Activated naive CD8-positive, alpha-beta T cell treated with anti-CD3 and anti-CD28 coated beads for 36 hours (primary cell): ENCODE results near the gene BTN2A1. TPM values are rescaled to one million over a fixed set of nuclear protein-coding genes. Genes with fewer than 3 reads are reported as not detected.

Source experiments
- DNase-seq: peaks from one replicate; pipeline ENCODE4 v3.0.0; 2021
- H3K27ac Mint-ChIP-seq: one replicate; pipeline ENCODE4 v1.8.0; 2022; ENCODE audit warnings: mild to moderate bottlenecking, moderate library complexity, mixed read lengths
- H3K27me3 Mint-ChIP-seq: one replicate; pipeline ENCODE4 v1.8.0; 2022; ENCODE audit warnings: mild to moderate bottlenecking, mixed read lengths
- H3K36me3 Mint-ChIP-seq: one replicate; pipeline ENCODE4 v1.8.0; 2021; ENCODE audit warnings: mild to moderate bottlenecking, mixed read lengths
- H3K4me1 Mint-ChIP-seq: one replicate; pipeline ENCODE4 v1.8.0; 2021; ENCODE audit warnings: mixed read lengths
- H3K4me3 Mint-ChIP-seq: one replicate; pipeline ENCODE4 v1.8.0; 2022; ENCODE audit warnings: mild to moderate bottlenecking, moderate library complexity, mixed read lengths
- H3K9me3 Mint-ChIP-seq: one replicate; pipeline ENCODE4 v1.8.0; 2022; ENCODE audit warnings: mixed read lengths
- total RNA-seq, 2 experiments: library from RNA; stranded (reverse); gene quantifications; one replicate each; pipeline ENCODE4 v1.2.3, GENCODE V29; 2021

The BTN2A1 gene
- total RNA-seq, 2 experiments from 2014 or later = 19.0 to 21.3 TPM

- DNase-seq = no peak
- H3K27me3 Mint-ChIP-seq = no peaks in the 10 kb centered on the region
- H3K36me3 Mint-ChIP-seq = peaks cover 55% of the 10 kb centered on the region
These were observed 15.0 kb downstream of the BTN2A1 start for GRCh38 chr6:26472549-26473290.

GRCh38 chr6:26473429-26473757, 15.6 kb downstream of the BTN2A1 start:
- H3K36me3 Mint-ChIP-seq = peaks cover 50% of the 10 kb centered on the region

More at GRCh38 chr6:26472549-26473290, 15.0 kb downstream of the BTN2A1 start:
- H3K4me1 Mint-ChIP-seq = peaks cover 33% of the 10 kb centered on the region
- H3K4me3 Mint-ChIP-seq = peak overlapping the region; percentile 100
- H3K27ac Mint-ChIP-seq = peak overlapping the region; percentile 100
- peaks cover 14% of the 10 kb centered on the region for H3K9me3 Mint-ChIP-seq

GRCh38 chr6:26473758-26474438, 16.1 kb downstream of the BTN2A1 start:
- Mint-ChIP-seq H3K4me3 (peak overlapping the region; percentile 100), H3K9me3 (peaks cover 14% of the 10 kb centered on the region), H3K36me3 (peaks cover 44% of the 10 kb centered on the region), H3K4me1 (peaks cover 35% of the 10 kb centered on the region), H3K27me3 (no peaks in the 10 kb centered on the region), H3K27ac (peak overlapping the region; percentile 100)
- DNase-seq = peak; percentile 76

More at GRCh38 chr6:26473429-26473757, 15.6 kb downstream of the BTN2A1 start:
- Mint-ChIP-seq H3K4me1 (peaks cover 35% of the 10 kb centered on the region), H3K27me3 (no peaks in the 10 kb centered on the region), H3K9me3 (peaks cover 14% of the 10 kb centered on the region), H3K4me3 (peak overlapping the region; percentile 100), H3K27ac (peak overlapping the region; percentile 100)
- DNase-seq = no peak

GRCh38 chr6:26474439-26474881, 16.7 kb downstream of the BTN2A1 start:
- Mint-ChIP-seq H3K9me3 (peaks cover 14% of the 10 kb centered on the region), H3K4me3 (peak overlapping the region; percentile 100)

GRCh38 chr6:26475823-26476729, 18.3 kb downstream of the BTN2A1 start:
- H3K36me3 Mint-ChIP-seq = peaks cover 39% of the 10 kb centered on the region
- H3K4me3 Mint-ChIP-seq = no peak overlapping the region
- H3K9me3 Mint-ChIP-seq = peaks cover 14% of the 10 kb centered on the region
- H3K27ac Mint-ChIP-seq = peak overlapping the region; percentile 38
- no peak for DNase-seq
- H3K27me3 Mint-ChIP-seq = no peaks in the 10 kb centered on the region
- H3K4me1 Mint-ChIP-seq = peaks cover 35% of the 10 kb centered on the region

More at GRCh38 chr6:26474439-26474881, 16.7 kb downstream of the BTN2A1 start:
- peak overlapping the region; percentile 100 for H3K27ac Mint-ChIP-seq
- H3K36me3 Mint-ChIP-seq = peaks cover 41% of the 10 kb centered on the region
- H3K27me3 Mint-ChIP-seq = no peaks in the 10 kb centered on the region
- peaks cover 35% of the 10 kb centered on the region for H3K4me1 Mint-ChIP-seq
- DNase-seq = no peak

DNA sequence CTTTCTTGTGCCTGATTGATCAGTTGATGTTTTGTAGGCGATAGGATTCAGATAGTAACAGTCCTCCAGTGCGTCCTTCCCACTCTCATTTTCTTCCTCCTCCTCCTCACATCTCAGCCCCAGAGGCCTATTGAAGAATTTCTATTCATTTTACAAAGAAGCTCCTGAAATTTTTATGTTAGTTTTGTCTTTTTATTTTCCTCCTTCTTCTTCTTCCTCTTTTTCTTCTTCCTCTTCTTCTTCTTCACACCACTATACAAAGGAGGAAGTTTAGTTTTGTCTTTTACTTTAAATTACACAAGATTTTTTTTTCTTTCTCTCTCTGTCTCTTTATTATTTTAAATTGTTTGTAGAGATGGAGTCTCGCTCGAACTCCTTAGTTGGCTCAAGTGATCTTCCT, 19.1 kb downstream of the BTN2A1 start:
- no peak for DNase-seq
- Mint-ChIP-seq H3K36me3 (peaks cover 32% of the 10 kb centered on the region), H3K27me3 (no peaks in the 10 kb centered on the region), H3K4me1 (peaks cover 35% of the 10 kb centered on the region), H3K4me3 (peak overlapping the region; percentile 4), H3K9me3 (peaks cover 8% of the 10 kb centered on the region), H3K27ac (peak overlapping the region; percentile 69)

DNA sequence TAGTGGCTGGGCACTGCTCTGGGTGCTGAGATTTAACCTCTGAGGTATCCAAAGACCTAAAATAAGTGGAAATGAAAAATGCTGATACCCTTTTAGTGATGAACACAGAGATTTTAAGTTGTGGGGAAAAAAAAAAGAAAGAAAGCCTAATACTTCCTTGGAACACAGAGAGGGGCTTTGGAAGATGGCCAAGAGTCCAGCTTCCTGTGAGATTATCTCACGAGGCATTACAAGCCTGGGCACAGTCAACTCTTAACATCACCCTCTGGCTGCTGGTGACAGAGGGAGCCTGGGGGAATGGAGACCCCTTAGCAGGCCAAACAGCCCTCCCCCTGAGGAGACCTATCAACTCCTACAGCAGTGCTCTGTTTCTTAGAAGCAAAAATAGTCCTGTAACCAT, 19.7 kb downstream of the BTN2A1 start:
- no peak overlapping the region for H3K4me3 Mint-ChIP-seq
- DNase-seq = no peak
- H3K9me3 Mint-ChIP-seq = peaks cover 5% of the 10 kb centered on the region
- H3K27me3 Mint-ChIP-seq = no peaks in the 10 kb centered on the region
- H3K27ac Mint-ChIP-seq = peak overlapping the region; percentile 69
- H3K4me1 Mint-ChIP-seq = peaks cover 34% of the 10 kb centered on the region
- H3K36me3 Mint-ChIP-seq = peaks cover 29% of the 10 kb centered on the region

GRCh38 chr6:26478100-26478984, 20.6 kb downstream of the BTN2A1 start:
- Mint-ChIP-seq H3K4me1 (peaks cover 25% of the 10 kb centered on the region), H3K27ac (no peak overlapping the region), H3K36me3 (peaks cover 23% of the 10 kb centered on the region), H3K4me3 (no peak overlapping the region), H3K9me3 (no peaks in the 10 kb centered on the region), H3K27me3 (no peaks in the 10 kb centered on the region)
- no peak for DNase-seq

- no peak overlapping the region for H3K4me3 Mint-ChIP-seq
- peaks cover 21% of the 10 kb centered on the region for H3K4me1 Mint-ChIP-seq
- peaks cover 22% of the 10 kb centered on the region for H3K36me3 Mint-ChIP-seq
- no peak overlapping the region for H3K27ac Mint-ChIP-seq
- H3K9me3 Mint-ChIP-seq = no peaks in the 10 kb centered on the region
- no peaks in the 10 kb centered on the region for H3K27me3 Mint-ChIP-seq
- no peak for DNase-seq
These were observed 21.2 kb downstream of the BTN2A1 start for GRCh38 chr6:26478985-26479278.

DNA sequence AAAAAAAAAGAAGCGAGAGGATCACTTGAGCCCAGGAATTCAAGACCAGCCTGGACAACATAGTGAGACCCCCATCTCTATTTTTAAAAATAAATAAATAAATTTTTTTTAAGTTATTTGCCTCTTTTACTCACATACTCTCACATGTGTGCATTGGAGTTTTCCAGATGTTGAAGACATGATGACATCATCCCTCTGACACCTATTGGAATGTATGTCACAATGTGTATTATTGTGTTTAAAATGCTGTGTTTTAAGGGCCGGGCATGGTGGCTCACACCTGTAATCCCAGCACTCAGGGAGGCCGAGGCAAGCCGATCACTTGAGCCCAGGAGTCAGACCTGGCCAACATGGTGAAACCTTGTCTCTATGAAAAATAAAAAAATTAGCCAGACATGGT, 24.6 kb downstream of the BTN2A1 start:
- no peaks in the 10 kb centered on the region for H3K27me3 Mint-ChIP-seq
- H3K9me3 Mint-ChIP-seq = peaks cover 3% of the 10 kb centered on the region

GRCh38 chr6:26483727-26484126, 26.0 kb downstream of the BTN2A1 start:
- peaks cover 9% of the 10 kb centered on the region for H3K9me3 Mint-ChIP-seq
- no peaks in the 10 kb centered on the region for H3K36me3 Mint-ChIP-seq
- H3K4me1 Mint-ChIP-seq = no peaks in the 10 kb centered on the region
- no peak overlapping the region for H3K27ac Mint-ChIP-seq
- no peak overlapping the region for H3K4me3 Mint-ChIP-seq
- no peak for DNase-seq
- no peaks in the 10 kb centered on the region for H3K27me3 Mint-ChIP-seq

More for the DNA sequence above, 24.6 kb downstream of the BTN2A1 start:
- Mint-ChIP-seq H3K4me3 (no peak overlapping the region), H3K4me1 (peaks cover 4% of the 10 kb centered on the region), H3K27ac (no peak overlapping the region), H3K36me3 (peaks cover 3% of the 10 kb centered on the region)
- no peak for DNase-seq

GRCh38 chr6:26484161-26484560, 26.4 kb downstream of the BTN2A1 start:
- H3K27ac Mint-ChIP-seq = no peak overlapping the region
- no peaks in the 10 kb centered on the region for H3K36me3 Mint-ChIP-seq
- H3K27me3 Mint-ChIP-seq = no peaks in the 10 kb centered on the region
- H3K4me3 Mint-ChIP-seq = no peak overlapping the region
- DNase-seq = no peak
- no peaks in the 10 kb centered on the region for H3K4me1 Mint-ChIP-seq
- H3K9me3 Mint-ChIP-seq = peaks cover 9% of the 10 kb centered on the region

- DNase-seq = no peak
- H3K4me1 Mint-ChIP-seq = no peaks in the 10 kb centered on the region
- H3K27me3 Mint-ChIP-seq = no peaks in the 10 kb centered on the region
- H3K9me3 Mint-ChIP-seq = peaks cover 9% of the 10 kb centered on the region
- no peak overlapping the region for H3K4me3 Mint-ChIP-seq
- H3K36me3 Mint-ChIP-seq = no peaks in the 10 kb centered on the region
- H3K27ac Mint-ChIP-seq = no peak overlapping the region
These were observed 27.5 kb downstream of the BTN2A1 start for GRCh38 chr6:26485112-26485780.

DNA sequence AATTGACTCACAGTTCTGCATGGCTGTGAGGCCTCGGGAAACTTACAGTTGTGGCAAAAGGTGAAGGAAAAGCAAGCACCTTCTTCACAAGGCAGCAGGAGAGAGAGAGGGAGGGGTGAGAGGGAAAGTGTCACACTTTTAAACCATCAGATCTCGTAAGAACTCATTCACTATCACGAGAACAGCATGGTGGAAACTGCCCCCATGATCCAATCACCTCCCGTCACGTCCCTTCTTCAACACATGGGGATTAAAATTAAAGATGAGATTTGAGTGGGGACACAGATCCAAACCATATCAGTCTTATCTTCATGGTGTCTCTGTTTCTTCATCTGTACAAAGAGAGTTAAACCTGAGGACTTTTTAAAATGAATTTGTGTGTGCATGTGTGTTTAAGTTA, 28.6 kb downstream of the BTN2A1 start:
- no peak for DNase-seq
- H3K9me3 Mint-ChIP-seq = peaks cover 9% of the 10 kb centered on the region
- H3K36me3 Mint-ChIP-seq = no peaks in the 10 kb centered on the region
- no peak overlapping the region for H3K27ac Mint-ChIP-seq
- H3K4me3 Mint-ChIP-seq = no peak overlapping the region
- H3K27me3 Mint-ChIP-seq = no peaks in the 10 kb centered on the region
- no peaks in the 10 kb centered on the region for H3K4me1 Mint-ChIP-seq
